Thoracic aorta endothelial cell (primary cell): ENCODE data around the gene GSPT1. TPM values are rescaled to one million over a fixed set of nuclear protein-coding genes. Genes with fewer than 3 reads are reported as not detected.
A peak's percentile ranks its signal among the peaks of the same experiment; 100 is the strongest.

Experiments used
- small RNA-seq: library from RNA; depleted of rRNA; stranded (forward); fragments of <200 nt; gene quantifications from one replicate; pipeline ENCODE3, GENCODE V24; 2012
- total RNA-seq: library from RNA; depleted of rRNA; stranded (reverse); fragments of >200 nt; gene quantifications from 2 replicates; pipeline ENCODE4 v1.2.3, GENCODE V29; 2012

The GSPT1 gene
- 215 and 218 TPM in 2 replicates for total RNA-seq

DNA sequence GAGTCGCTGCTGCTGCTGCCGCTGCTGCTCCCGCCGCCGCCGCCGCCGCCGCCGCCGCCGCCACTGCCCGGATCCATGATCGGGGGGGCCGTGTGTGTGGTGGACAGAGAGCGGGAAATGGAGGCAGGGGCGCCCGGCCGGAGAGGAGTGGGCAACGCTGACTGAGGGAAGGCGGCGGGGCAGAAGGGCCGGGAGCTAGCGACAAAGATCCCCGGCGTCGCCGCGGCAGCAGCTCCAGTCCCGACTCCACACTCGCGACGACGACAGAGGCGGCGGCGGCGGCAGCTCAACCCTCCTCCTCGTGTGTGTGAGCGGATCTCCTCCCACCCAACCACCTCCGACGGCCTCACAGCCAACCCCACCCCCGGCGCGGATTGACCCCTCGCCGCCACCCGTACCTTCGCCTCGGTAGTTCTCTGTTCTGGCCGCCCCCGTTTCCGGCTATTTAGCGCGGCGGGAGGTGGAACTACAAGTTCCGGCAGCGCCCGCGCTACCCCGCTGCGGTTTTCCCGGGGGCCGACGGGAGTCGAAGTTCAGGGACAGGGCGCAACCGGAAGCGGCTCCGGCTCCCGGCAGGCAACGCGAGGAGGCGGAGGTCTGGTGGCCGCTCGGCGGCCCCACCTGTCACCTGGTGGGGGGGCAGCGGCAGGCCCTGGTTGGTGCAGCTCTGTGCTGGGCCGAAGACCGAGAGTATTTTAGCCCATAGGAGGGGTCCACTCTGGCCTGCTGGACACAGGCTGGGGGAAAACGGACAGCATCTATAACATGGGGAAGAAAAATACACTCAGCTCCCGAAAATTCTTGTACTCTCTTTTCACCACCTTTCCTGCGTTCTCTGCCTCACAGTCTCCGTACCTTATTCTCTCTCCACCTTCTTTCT is at the start of gene GSPT1:
Gene GSPT1 (minus strand): TSS at position 313 of the 880 bp plus-strand sequence. CDS start 236 bp downstream, at position 77.

DNA sequence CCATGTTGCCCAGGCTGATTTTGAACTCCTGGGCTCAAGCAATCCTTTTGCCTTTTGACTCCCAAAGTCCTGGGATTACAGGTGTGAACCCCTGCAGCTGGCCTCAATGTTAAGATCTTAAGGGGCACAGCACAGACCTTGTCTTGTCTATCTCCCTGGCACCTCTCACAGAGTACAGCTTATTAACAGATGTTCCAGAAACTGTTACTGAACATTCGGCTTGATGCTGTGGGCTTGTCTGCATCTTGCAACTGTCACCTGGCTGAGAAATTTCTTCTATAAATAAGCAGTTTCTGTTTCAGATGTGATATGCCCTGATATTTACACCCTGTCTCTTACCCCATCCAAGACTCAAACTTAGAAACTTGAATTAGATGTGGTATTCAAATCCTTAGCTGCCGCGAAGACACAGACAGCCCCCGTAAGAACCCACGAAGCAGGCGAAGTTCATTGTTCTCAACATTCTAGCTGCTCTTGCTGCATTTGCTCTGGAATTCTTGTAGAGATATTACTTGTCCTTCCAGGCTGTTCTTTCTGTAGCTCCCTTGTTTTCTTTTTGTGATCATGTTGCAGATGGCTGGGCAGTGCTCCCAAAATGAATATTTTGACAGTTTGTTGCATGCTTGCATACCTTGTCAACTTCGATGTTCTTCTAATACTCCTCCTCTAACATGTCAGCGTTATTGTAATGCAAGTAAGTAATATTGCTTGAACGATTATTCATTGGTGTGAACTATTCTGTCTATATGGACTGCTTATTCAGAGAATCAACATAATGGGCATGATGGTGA is 49.2 kb upstream of the GSPT1 start, which contains the start of gene TNFRSF17:
Gene TNFRSF17 (plus strand): TSS at position 450 of the 791 bp plus-strand sequence. CDS start 115 bp downstream, at position 565.

DNA sequence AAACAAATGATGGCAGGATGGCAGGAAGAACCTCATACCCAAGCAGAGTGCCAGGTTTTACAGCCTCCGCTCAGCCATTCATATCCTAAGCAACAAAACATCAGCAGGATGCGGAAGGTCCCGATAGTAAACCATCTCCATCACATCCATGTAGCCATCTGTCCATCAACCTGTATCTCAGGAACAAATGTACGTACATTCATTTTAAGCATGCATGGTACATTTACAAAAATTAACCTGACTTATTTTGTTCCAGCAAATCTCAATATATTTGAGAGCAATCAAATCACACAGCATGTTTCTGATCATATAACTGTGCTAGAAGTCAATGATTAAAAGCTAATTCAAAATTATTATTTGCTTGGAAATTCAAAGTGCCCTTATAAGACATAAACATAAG is 26.2 kb upstream of the GSPT1 start, which contains the start of gene NPIPB2:
Gene NPIPB2 (minus strand): TSS at position 101 of the 400 bp plus-strand sequence. CDS start 0 bp downstream, at position 101.

DNA sequence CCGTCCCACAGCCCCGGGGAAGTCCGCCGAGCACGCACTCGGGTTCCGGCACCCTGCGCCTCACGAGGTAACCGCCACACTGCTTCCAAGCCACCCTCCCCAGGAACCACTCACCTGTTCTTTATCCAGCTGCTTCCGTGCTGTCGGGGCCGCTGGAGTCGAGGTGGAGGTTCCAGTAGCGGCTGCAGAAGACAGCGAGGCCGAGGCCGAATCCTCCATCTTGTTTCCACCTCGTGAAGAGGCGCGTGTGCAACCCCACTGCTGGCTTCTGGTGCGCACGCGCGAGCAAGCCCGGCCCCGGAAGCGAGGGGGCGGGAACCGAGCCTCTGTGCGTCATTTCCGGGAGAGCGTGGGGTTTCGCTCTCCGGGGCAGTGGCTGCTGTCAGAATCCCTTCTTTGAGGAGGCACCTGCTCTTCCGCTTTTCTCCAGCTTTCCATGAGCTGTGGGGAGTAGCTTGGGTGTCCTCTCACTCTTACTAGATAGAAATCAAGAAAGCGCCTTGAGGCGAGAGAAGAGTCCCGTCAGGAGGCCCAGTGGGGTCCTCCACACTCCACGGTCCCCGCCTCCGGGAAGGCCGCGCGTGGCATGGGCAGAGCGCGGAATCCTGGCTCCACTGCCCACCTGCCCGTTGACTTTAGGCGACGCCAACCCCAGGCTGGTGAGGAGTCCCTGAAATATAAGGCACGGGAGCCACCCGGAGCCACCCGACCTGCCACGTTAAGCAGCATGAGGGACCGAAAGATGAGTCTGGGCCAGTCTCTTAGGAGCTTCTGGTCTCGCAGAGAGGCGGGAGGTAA is 64.3 kb downstream of the GSPT1 start, which contains the start of gene RSL1D1:
Gene RSL1D1 (minus strand): TSS at position 249 of the 798 bp plus-strand sequence. CDS start 30 bp downstream, at position 219.

Small RNAs within 50 kb of the gene (small RNA-seq; reads per million reads assigned to genes)
- gene AC007216.5 (not detected), gene COX6CP1 (2.1 reads per million, percentile 51 among the genes with 10 or more reads in this experiment)

Other genes starting within 250 kb of the GSPT1 start
- gene SNN, start 247.5 kb downstream of the GSPT1 start, total RNA-seq = 17.1 and 17.7 TPM in 2 replicates
- gene TXNDC11, start 173.1 kb downstream of the GSPT1 start, total RNA-seq = 37.5 and 39.8 TPM in 2 replicates
- 84.0 and 95.3 TPM in 2 replicates for gene ZC3H7A, start 118.7 kb downstream of the GSPT1 start, total RNA-seq
- 218 and 233 TPM in 2 replicates for gene RSL1D1, start 64.4 kb downstream of the GSPT1 start, total RNA-seq
- 5.7 and 6.9 TPM in 2 replicates for gene NPIPB2, start 26.1 kb upstream of the GSPT1 start, total RNA-seq
- not detected in 2 replicates for gene TNFRSF17, start 49.3 kb upstream of the GSPT1 start, total RNA-seq
- 12.1 and 12.6 TPM in 2 replicates for gene SNX29, start 60.8 kb upstream of the GSPT1 start, total RNA-seq